ENCODE results near the gene TSPAN3.
A peak's percentile ranks its signal among the peaks of the same experiment; 100 is the strongest.

Gene TSPAN3

DNA sequence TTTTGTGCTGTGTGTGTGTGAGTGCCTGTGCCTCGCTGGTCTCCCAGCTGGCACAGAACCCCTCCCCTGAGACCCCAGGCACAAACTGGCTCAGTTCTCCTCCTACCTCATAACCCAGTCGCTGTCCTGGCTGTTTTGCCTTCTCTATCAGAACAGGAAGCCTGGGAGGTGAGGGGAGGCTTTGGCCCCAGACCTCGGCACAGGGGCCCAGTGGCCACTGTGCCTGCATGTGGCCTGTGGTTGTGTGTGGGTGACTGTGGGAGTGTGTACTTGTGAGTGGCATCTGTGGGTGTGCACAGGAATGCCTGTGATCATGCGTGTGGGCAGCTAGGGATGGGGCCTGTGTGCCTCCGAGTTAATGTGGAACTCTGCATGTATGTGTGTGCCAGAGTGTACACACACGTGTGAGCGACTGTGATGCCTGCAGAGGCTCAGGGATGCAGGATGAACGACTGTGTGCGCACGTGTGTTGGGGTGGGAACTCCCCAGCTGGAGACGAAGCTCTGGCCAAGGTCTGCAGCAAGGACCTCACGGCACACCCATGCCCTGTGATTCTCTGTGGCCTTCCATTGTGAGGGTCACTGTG, 43.7 kb downstream of the TSPAN3 start:
- TF ChIP-seq, protein P1, sequence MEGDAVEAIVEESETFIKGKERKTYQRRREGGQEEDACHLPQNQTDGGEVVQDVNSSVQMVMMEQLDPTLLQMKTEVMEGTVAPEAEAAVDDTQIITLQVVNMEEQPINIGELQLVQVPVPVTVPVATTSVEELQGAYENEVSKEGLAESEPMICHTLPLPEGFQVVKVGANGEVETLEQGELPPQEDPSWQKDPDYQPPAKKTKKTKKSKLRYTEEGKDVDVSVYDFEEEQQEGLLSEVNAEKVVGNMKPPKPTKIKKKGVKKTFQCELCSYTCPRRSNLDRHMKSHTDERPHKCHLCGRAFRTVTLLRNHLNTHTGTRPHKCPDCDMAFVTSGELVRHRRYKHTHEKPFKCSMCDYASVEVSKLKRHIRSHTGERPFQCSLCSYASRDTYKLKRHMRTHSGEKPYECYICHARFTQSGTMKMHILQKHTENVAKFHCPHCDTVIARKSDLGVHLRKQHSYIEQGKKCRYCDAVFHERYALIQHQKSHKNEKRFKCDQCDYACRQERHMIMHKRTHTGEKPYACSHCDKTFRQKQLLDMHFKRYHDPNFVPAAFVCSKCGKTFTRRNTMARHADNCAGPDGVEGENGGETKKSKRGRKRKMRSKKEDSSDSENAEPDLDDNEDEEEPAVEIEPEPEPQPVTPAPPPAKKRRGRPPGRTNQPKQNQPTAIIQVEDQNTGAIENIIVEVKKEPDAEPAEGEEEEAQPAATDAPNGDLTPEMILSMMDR (IDR thresholded peaks at IDR 0.05; ENCODE audit: insufficient read depth, low read length, missing control alignments): no peak
- no peak overlapping the region for H3K4me3 ChIP-seq (ENCODE audit: low read depth, low read length)
- ChIA-PET POLR2A (no interaction called here), CTCF (interaction anchor here (1.0 to 6.6 kb wide), 7 partner anchors 7 to 794 kb away, joined by 4 to 106 read pairs (median 6); no protein-coding TSS in a partner anchor)
- no peak for DNase-seq (ENCODE audit: low read depth, low spot score)

DNA sequence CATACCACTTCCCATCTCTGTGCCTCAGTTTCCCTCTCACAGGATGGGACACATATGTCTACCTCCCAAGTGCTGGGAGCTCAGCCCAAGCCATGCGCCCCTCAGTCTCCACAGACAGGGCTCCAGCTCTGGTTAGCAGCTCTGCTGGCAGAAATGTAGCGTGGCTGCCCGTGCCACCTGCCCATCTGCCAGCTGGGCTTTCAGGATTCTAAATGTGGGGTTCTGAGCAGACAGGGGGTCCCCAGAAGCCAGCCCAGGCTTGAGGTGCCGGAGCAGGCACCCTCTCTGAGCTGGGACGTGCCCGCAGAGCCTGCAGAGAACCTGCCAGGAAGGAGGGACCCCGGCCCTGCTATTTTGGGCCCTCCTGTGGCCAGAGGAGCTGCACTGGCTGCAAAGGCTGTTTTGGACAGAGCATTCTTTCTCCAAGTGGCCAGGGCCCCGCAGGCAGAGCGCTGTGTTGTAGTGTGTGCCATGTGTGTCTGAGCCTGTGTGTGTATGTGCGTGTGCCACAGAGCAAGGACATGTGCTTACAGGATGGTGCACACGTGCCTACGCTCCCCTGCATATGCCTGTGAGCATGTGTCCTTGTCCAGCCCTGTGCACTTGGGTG, 44.3 kb downstream of the TSPAN3 start:
- POLR2A ChIA-PET: no interaction called here
- TF ChIP-seq, protein P1 (IDR thresholded peaks at IDR 0.05; ENCODE audit: insufficient read depth, low read length, missing control alignments): peak; percentile 3
- CTCF ChIA-PET: interaction anchor here (0.5 to 6.6 kb wide), 10 partner anchors 8 to 795 kb away, joined by 3 to 106 read pairs (median 4); no protein-coding TSS in a partner anchor
- H3K4me3 ChIP-seq (ENCODE audit: low read depth, low read length): no peak overlapping the region
- DNase-seq (ENCODE audit: low read depth, low spot score): no peak

- no peak overlapping the region for H3K4me3 ChIP-seq (ENCODE audit: low read depth, low read length)
- ChIA-PET POLR2A (no interaction called here), CTCF (interaction anchor here (0.5 to 7.2 kb wide), 17 partner anchors 8 to 795 kb away, joined by 3 to 106 read pairs (median 4); no protein-coding TSS in a partner anchor)
- TF ChIP-seq, protein P1 (IDR thresholded peaks at IDR 0.05; ENCODE audit: insufficient read depth, low read length, missing control alignments): no peak
- DNase-seq (ENCODE audit: low read depth, low spot score): no peak
These were observed 44.9 kb downstream of the TSPAN3 start for GRCh38 chr15:77025941-77026411.

DNA sequence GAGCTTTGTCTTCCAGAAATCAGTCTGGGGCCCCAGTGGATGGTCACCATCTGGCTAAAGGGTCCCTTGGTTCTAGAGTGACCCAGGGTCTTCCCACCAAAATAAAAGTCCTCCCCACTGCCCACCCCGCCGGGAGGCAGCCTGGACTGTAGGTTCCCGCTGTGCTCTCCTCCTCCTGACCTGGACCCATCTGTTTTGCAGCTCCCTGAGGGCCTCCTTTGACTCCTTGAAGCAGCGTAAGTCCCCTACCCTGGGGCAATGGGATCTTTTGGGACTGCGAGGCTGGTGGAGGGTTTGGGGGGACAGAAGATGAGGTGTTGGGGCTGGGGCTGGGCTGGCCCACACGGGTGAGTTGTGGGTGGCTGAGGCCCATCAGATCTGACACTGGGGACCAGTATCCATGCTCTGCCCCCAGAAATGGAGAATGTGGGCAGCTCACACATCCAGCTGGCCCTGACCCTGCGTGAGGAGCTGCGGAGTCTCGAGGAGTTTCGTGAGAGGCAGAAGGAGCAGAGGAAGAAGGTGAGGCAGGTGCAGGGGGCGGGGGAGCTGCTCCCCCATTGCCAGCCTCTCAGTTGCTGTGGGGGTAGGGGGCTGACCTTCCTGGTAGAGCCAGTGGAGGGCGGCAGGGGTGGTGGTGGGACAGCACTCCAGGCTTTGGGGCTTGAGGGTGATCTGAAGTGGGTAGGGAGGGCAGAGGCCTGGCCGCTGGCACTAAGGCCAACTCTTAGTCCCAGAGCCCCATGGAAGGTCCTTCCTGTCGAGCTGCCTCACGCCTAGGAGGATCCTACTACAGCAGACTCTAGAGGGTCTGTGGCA, 45.6 kb downstream of the TSPAN3 start:
- TF ChIP-seq, protein P1 (IDR thresholded peaks at IDR 0.05; ENCODE audit: insufficient read depth, low read length, missing control alignments): no peak
- POLR2A ChIA-PET: no interaction called here
- DNase-seq (ENCODE audit: low read depth, low spot score): no peak
- CTCF ChIA-PET: interaction anchor here (0.7 to 7.2 kb wide), 18 partner anchors 9 to 542 kb away, joined by 3 to 106 read pairs (median 4); no protein-coding TSS in a partner anchor
- H3K4me3 ChIP-seq (ENCODE audit: low read depth, low read length): no peak overlapping the region

GRCh38 chr15:77024273-77025082, 46.4 kb downstream of the TSPAN3 start:
- ChIA-PET CTCF (interaction anchor here (0.7 to 7.2 kb wide), 24 partner anchors 10 to 797 kb away, joined by 3 to 106 read pairs (median 4); partner anchors contain the start of gene RCN2), POLR2A (no interaction called here)
- TF ChIP-seq, protein P1 (IDR thresholded peaks at IDR 0.05; ENCODE audit: insufficient read depth, low read length, missing control alignments): peak; percentile 91
- no peak for DNase-seq (ENCODE audit: low read depth, low spot score)
- H3K4me3 ChIP-seq (ENCODE audit: low read depth, low read length): no peak overlapping the region
